ENCODE measurements around the gene CPXM1.
"Not testable (repeated sequence)": the region's sequence is repeated elsewhere in the genome, so short reads cannot be mapped to it uniquely, and the experiment has no call there.

CPXM1 gene

GRCh38 chr20:2800521-2801285 is at the start of gene CPXM1:
Gene CPXM1, minus strand, starts transcription at chr20:2800627. Its CDS starts 55 bp downstream, at chr20:2800572.
- DNase-seq (ENCODE audit: low spot score), result peak; percentile 25

DNA sequence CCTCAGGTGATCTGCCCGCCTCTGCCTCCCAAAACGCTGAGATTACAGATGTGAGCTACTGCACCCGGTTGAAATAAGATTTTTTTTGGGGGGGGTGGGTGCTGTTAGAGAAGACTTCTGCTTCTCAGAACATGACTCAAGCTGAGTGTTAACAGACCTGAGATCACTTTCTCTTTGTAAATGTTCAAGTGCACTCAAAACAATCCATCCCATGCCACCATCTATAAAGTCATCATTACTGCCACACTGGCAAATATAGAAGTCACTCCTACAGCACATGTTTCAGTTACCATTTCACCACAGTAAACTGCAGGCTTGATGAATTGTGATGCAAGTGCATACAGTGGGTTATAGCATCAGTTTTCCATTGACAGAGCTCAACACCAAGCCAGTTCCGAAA is 49.1 kb upstream of the CPXM1 start:
- no peak for DNase-seq (ENCODE audit: low spot score)

DNA sequence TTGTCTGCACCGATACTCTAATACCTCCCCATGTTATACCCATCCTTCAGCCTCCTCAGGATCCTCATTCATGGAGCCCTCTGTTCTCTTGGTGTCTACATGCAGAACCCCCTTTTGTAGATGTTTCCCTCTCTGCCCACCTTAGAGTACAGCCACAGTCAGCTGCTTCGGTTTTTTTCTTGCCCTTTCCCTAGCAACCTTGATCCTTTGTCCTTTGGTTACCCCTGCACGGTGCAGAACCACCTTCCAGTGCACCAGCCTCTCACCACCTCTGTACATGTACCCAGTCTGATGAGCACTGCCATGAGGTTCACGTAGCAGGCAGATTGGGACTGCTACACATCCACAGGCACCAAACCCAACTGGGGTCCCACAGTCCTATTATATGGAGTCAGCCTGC is 47.4 kb upstream of the CPXM1 start:
- DNase-seq (ENCODE audit: low spot score), result no peak

DNA sequence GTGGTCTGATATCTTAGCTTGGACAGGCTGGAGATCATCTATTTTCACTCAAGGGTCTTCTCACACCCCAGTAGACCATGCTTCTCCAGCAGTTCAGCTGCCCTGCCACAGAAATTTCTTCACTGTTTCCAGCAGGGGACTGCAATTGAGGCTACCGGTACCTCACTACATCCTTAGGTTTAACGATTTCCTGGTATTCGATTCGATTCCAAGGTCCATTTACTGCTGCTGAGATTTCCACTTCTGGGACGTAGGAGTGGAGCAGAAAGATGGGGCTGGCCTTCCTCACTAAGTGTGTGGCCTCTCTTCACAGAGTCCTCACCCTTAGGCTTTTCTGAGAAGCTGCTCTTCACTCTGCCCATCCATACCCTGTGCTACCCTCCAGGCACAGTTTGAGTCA is 46.3 kb upstream of the CPXM1 start:
- DNase-seq (ENCODE audit: low spot score), result no peak

DNA sequence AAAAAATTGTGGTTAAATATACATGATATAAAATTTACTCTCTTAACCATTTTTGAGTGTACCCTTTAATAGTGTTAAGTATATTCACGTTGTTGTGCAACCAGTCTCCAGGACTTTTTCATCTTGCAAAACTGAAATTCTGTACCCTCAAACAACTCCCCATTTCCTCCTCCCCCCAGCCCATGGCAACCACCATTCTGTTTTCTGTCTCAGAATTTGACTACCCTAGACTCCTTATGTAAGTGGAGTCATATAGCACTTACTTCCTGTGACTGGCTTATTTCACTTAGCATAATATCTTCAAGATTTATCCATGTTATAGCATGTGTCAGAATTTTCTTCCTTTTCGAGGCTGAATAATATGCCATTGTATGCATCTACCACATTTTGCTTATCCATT is 45.2 kb upstream of the CPXM1 start:
- no peak for DNase-seq (ENCODE audit: low spot score)

GRCh38 chr20:2840967-2841531 is 40.6 kb upstream of the CPXM1 start:
- peak; percentile 86 for DNase-seq (ENCODE audit: low spot score)

DNA sequence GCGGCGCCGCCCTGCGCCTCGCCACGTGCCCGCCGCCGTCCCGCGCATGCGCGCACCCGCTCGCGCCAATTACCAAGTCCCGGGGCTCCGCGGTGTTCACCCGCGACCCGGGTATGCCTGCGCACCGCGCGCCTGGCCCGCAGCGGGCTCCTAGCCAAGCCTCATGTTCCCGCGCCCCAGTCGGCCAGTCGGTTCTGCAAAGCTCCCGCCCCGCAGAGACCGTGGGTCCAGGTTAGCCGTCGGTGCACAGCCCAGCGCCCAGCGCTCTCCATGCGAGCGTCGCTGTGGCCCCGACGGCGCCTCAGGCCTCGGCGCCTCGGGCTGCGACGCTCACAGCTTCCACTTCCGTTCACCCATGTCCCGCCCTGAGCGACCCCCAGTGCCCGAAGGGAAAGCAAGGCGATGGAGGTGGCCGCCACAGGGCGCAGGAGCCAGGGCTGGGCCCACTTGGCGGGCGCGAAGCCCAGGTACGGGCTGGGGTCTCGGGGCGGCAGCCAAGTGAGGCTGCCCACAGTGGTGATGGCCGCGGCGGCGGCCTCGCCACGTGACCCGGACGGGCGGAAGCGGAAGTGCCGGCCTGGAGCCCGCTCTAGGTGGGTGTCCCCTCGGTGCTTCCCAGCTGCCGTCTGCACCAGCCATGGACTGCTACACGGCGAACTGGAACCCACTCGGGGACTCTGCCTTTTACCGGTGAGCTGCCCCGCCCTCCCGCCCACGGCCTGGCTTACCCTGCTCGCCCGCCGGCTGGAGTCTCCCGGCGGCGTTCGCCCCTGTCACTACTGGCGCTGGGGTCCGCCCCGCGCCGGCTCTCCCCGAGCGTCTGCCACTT is 39.9 kb upstream of the CPXM1 start, which contains the start of the genes PCED1A and VPS16:
PCED1A (minus strand) TSS at position 518 of the 829 bp plus-strand sequence. CDS start 743 bp downstream, outside the sequence.
VPS16 (plus strand) TSS at position 608 of the 829 bp plus-strand sequence; CDS start at position 638, 30 bp downstream.
- DNase-seq (ENCODE audit: low spot score), result peak; percentile 99

DNA sequence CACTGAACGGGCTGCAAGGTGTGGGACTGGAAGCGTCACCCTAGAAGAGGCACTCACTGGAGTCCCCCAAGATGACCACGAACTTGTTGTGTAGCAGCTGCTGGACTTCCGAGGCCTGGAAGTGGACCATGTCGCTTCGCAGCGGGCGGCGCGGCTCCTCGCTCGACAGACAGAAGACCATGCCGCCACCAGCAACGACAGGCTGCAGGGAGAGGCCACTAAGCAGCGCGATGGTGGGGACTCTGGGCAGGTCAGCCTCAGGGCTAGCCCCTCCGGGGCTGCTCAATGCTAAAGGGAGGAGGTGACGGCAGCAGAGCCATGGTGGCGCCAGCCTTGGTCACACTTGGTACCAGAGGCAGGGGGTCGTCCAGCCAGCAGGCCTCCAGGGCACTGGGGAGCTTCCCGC is 39.3 kb upstream of the CPXM1 start:
- DNase-seq (ENCODE audit: low spot score), result no peak

DNA sequence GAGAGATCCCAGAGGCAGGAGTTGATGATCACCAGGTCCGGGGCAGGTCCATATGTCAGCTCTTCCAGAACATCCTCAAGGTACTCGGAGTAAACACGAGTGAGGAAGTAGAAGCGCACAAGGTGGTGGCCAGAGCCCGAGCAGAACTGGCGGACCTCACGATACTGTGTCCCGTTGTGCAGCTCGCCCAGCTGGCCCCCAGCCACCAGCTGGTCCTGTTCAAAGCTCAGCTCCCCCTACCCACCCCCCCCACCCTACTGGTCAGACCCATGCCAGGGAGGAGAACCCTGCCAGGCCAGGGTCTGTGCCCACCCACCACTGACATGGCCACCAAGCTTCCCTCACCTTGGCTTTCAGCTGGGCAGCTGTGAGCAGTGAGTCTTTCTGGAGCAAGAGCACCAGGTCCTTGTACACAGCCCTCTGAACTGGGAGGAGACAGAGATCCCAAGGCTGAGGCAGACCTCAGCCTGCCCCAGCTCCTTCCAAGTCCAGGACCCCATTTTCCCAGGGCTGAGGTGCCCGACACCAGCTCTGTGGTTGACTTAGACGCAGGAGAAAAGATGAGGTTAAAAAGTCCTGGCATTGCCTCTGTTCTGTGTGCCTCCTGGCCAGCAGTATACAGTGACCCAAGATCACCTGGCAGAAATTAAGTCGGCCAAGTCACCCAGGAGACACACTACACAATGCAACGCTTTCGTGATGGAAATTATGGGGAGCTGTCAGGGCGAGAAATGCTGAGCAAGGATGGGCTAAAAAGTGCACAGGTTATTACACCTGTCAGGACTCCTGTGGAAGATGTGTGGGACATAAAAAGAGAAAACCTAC is 38.6 kb upstream of the CPXM1 start:
- no peak for DNase-seq (ENCODE audit: low spot score)

GRCh38 chr20:2838170-2838797 is 37.9 kb upstream of the CPXM1 start:
- no peak for DNase-seq (ENCODE audit: low spot score)

DNA sequence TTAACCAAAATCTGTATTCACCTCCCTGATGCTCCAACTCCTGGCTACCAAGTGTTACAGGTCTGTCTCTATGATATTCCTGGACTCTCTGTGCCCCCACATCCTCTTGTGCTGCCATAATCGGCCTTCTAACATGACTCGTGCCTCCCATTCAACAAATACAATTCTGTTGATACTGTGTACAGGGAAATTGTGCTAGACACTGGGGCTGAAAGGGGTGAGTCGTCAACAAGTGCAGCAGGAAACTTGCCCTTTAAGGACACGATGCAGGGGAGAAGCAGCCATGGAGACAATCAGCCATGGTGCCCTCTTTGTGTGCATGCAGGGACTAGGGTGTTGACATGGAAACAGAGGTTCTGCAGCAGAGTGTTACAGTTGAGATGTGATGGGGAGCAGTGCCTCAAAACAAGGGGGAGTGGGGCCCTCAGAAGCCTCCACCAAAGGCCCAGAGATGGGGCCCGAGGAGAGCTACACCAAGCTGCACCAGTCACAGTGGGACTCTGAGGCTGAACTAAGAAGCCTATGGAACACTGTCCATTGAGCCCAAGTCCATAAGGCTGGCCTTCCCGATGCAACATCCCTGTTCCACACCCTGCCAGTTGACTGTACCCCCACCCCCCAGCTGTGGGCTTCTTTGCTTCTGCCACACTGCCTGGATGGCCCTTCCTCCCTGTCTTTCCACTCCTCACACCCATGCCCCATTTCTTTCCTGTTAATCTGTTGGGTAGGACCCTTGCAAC is 37.0 kb upstream of the CPXM1 start:
- DNase-seq (ENCODE audit: low spot score), result no peak

DNA sequence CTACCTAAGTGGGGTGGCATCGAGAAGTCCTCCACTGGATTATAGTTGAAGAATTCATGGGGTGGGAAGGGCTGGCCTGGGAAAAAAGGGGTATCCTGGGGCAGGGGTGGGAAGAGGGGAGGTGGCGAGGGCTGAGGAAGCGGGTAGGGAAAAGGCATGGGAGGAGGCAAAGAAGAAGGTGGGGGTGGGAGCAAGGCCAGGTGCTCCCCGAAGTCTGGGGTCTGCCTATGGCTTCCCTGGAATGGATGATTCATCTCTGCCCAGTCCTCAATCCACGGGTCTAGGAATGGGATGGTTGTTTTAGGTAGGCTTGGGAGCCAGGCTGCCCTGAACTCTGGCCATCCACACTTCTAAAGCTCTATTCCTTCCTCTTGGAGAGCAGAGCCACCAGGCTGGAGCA is 35.6 kb upstream of the CPXM1 start:
- no peak for DNase-seq (ENCODE audit: low spot score)

DNA sequence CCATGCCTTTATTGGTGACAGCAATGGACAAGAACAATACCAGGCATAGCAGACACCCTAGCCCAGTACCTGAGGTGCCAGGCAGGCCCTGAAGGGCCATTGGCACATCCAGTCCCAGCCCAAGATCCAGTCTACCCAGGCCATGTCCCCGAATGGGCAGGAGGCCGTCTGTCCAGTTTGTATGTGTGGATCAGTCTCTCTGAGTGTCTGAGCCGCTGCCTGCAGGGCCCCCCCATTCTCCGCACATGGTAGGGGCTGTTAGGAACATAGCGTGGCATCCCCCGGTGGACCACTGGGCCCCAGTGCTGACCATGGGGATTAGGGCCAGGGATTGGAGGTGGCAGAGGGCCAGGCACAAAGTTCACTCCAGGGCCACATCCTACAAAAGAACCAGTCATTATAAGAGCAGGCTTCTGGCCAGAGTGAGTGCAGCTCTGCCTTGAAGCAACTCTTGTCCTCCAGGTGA is 34.9 kb upstream of the CPXM1 start:
- DNase-seq (ENCODE audit: low spot score), result no peak

- no peak for DNase-seq (ENCODE audit: low spot score)
Observed at GRCh38 chr20:2834401-2835110, 34.1 kb upstream of the CPXM1 start.

DNA sequence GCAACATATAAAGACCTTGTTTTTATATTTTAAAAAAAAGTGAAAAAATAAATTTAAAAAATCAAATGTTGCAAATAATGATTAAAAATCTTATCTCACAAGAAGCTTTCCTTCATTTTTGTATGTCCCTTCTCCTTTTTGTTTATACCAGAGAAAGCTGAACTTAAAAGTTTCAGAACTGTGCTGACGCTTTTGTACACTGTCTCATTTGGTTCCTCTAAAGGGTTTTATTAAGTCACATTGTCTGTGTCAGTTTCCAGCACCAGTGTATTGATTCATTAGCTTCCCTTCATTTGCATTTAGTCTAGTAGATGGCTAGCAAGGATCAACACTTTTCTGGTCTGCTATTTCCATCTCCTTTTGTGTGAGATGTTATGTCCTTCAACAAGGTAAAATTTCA is 33.3 kb upstream of the CPXM1 start:
- no peak for DNase-seq (ENCODE audit: low spot score)

- not testable (repeated sequence) for DNase-seq (ENCODE audit: low spot score)
Observed at GRCh38 chr20:2831206-2831605, 30.8 kb upstream of the CPXM1 start.

DNA sequence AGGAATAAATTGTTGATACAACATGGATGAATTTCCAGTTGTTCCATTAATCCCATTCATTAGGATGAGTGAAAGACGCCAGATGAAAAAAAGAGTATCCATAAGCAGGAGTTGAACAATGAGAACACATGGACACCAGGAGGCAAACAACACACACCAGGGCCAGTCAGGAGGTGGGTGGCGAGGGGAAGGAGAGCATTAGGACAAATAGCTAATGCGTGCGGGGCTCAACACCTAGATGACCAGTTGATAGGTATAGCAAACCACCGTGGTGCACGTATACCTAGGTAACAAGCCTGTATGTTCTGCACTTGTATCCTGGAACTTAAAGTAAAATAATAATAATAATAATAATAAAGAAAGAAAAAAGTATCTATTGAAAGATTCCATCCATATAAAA is 28.9 kb upstream of the CPXM1 start:
- DNase-seq (ENCODE audit: low spot score), result no peak

DNA sequence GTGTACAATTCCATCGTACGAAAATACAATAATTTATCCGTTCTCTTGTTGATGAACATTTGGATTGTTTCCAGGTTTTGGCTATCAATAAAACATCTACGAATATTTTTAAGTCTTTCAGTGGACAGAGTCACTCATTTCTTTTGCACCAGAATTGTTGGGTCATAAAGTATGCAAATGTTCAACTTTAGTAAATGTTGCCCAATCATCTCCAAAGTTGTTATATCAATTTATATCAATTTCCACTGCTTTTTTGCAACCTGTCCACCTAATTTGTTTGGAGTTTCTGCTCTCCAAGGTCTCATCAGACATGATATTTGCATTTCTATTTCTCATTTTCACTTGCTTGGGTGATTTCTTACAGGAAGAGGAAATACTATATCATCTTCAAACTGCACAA is 26.2 kb upstream of the CPXM1 start:
- DNase-seq (ENCODE audit: low spot score), result no peak

GRCh38 chr20:2825761-2826160 is 25.3 kb upstream of the CPXM1 start:
- no peak for DNase-seq (ENCODE audit: low spot score)

DNA sequence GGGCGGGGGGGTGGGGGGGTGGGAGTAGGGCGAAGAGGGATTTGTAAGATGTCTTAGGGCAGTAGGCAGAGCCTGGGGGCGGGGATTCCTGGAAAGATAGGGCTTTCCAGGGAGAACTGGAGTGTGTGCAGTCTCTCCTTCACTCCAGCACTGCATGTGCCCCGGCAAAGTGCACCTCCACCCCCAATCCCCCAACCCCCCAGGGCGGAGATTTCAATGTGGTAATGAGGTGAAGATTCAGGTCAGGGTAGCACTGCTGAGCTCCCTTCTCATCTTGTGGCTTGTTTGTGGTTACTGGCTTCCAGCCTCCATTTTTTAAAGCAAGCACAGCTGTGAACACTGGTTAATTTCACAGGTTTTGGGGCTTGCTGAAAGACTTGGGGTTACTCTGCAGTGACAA is 21.6 kb upstream of the CPXM1 start:
- DNase-seq (ENCODE audit: low spot score), result no peak

All from HuH-7.5 (cell line).